PC-9 (cell line): ENCODE results near the gene GMEB2. TPM values are rescaled to one million over a fixed set of nuclear protein-coding genes. Genes with fewer than 3 reads are reported as not detected.

Source experiments
- BruUV-seq: library from RNA; stranded (reverse); fragments of 400-500 nt; replicated peaks from 2 replicates; lab custom pipeline; 2021; lab: Mats Ljungman, UMichigan
- CTCF ChIA-PET: fragments of 300-600 bp; sonication (Branson Sonifier 250); formaldehyde crosslinking; loops from one replicate; lab custom pipeline; 2022; ENCODE audit warnings: antibody characterized with exemption; lab: Charles Lee
- POLR2A ChIA-PET: fragments of 300-600 bp; sonication (Branson Sonifier 250); formaldehyde crosslinking; loops from one replicate; lab custom pipeline; 2022; ENCODE audit warnings: antibody characterized with exemption; ENCODE audit not compliant: unreplicated experiment; lab: Charles Lee
- DNase-seq, 2 experiments: peaks; one replicate each; pipeline versions ENCODE4 v3.0.0 to v3.0.0-alpha.2; 2015 to 2022; ENCODE audit warnings: mixed read lengths in 1 of 2
- H2AFZ ChIP-seq: fragments of 200-600 bp; sonication (generic); 2 replicates; pipeline ENCODE4 v1.8.1; 2017; ENCODE audit warnings: antibody characterized with exemption
- H3F3A ChIP-seq: fragments of 200-600 bp; sonication (generic); 2 replicates; pipeline ENCODE4 v1.8.1; 2017; ENCODE audit warnings: antibody characterized with exemption, mild to moderate bottlenecking, low read depth; ENCODE audit not compliant: insufficient read depth
- H3K27ac ChIP-seq: fragments of 200-600 bp; sonication (generic); 2 replicates; pipeline ENCODE4 v1.6.1; 2016; ENCODE audit warnings: mixed run types
- H3K27me3 ChIP-seq: fragments of 200-600 bp; sonication (generic); 2 replicates; pipeline ENCODE4 v1.6.1; 2016; ENCODE audit warnings: low read depth, mixed run types; ENCODE audit not compliant: insufficient read depth
- H3K36me3 ChIP-seq: fragments of 200-600 bp; sonication (generic); 2 replicates; pipeline ENCODE4 v1.6.1; 2016; ENCODE audit warnings: low read depth, mixed run types
- H3K4me1 ChIP-seq: fragments of 200-600 bp; sonication (generic); replicated peaks from 2 replicates; pipeline ENCODE4 v1.6.1; 2016; ENCODE audit warnings: mixed run types; ENCODE audit not compliant: insufficient read depth
- H3K4me2 ChIP-seq: fragments of 200-600 bp; sonication (generic); 2 replicates; pipeline ENCODE4 v1.6.1; 2017; ENCODE audit warnings: mixed run types
- H3K4me3 ChIP-seq: fragments of 200-600 bp; sonication (generic); 2 replicates; pipeline ENCODE4 v1.6.1; 2016; ENCODE audit warnings: mixed run types
- H3K79me2 ChIP-seq: fragments of 200-600 bp; sonication (generic); 2 replicates; pipeline ENCODE4 v1.6.1; 2017; ENCODE audit warnings: low read depth, mixed run types
- H3K9me2 ChIP-seq: fragments of 200-600 bp; sonication (generic); 2 replicates; pipeline ENCODE4 v1.8.1; 2017; ENCODE audit warnings: mild to moderate bottlenecking; ENCODE audit not compliant: insufficient read depth
- H3K9me3 ChIP-seq: fragments of 200-600 bp; sonication (generic); 2 replicates; pipeline ENCODE4 v1.8.1; 2016; ENCODE audit warnings: low read depth; ENCODE audit not compliant: insufficient read depth
- H4K20me1 ChIP-seq: fragments of 200-600 bp; sonication (generic); 2 replicates; pipeline ENCODE4 v1.8.1; 2017; ENCODE audit not compliant: insufficient read depth
- CTCF ChIP-seq: fragments of 200-600 bp; sonication (generic); conservative IDR thresholded peaks from 2 replicates; pipeline ENCODE4 v1.6.1; 2017; ENCODE audit warnings: mixed run types, antibody characterized with exemption, mild to moderate bottlenecking, moderate library complexity
- EZH2 ChIP-seq: fragments of 200-600 bp; sonication (generic); IDR thresholded peaks from 2 replicates; pipeline ENCODE4 v1.8.0; 2017; ENCODE audit warnings: antibody characterized with exemption, low read depth
- intact Hi-C: fragments of 100-400 bp; cut with micrococcal nuclease; formaldehyde crosslinking; loops from one replicate; pipeline ENCODE4 v1.10.0; 2022; ENCODE audit not compliant: unreplicated experiment
- total RNA-seq: library from RNA; stranded (reverse); gene quantifications from 2 replicates; pipeline ENCODE4 v1.2.3, GENCODE V29; 2021

GMEB2 gene
- total RNA-seq, 1 experiment from 2014 or later: 19.3 TPM

DNA sequence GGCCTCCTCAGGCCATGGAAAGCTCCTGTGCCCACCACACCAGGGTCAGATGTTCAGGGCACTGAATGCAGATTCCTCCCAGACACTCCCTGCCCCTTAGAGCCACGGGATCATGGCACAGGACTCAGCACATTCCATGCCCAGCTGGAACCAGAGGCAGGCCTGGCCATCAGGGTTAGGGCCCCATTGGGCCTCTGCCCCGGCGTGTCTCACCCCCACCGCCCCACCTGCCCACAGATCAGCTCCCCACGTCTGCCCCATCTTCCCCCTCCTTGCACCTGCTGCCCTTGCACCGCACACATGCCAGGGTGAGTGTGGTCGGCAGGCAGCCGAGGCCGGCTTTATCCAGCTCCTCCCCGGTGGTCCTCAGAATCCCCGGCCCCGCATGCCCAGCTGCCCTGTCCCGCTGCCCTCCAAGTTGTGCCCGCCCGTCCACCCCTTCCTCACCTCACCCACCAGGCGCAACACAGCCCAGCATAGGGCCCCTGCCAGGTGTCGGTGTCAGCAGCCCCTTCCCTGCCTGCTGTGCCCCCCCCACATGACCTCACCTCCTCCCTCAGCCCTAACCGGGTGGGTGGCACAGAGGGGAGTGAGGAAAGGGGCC, 77.1 kb downstream of the GMEB2 start:
- intact Hi-C loops: loop anchor here (5.0 kb wide), 1 partner anchor 93 kb away; no protein-coding TSS in a partner anchor
- Histone ChIP-seq H4K20me1 (no peaks in the 10 kb centered on the region), H2AFZ (no peak overlapping the region), H3K27ac (no peak overlapping the region), H3K9me3 (no peaks in the 10 kb centered on the region), H3K9me2 (no peaks in the 10 kb centered on the region), H3K36me3 (no peaks in the 10 kb centered on the region), H3K4me2 (no peak overlapping the region), H3K27me3 (no peaks in the 10 kb centered on the region), H3K4me3 (no peak overlapping the region), H3K79me2 (no peaks in the 10 kb centered on the region), H3F3A (peaks cover 28% of the 10 kb centered on the region), H3K4me1 (peaks cover 48% of the 10 kb centered on the region)
- ChIA-PET CTCF (no interaction called here), POLR2A (interaction anchor here (0.6 kb wide), 2 partner anchors 157 to 320 kb away, joined by 3 to 4 read pairs; no protein-coding TSS in a partner anchor)
- BruUV-seq: no TSS peak
- no peak for TF ChIP-seq CTCF
- TF ChIP-seq EZH2: no peak
- DNase-seq: no peak

DNA sequence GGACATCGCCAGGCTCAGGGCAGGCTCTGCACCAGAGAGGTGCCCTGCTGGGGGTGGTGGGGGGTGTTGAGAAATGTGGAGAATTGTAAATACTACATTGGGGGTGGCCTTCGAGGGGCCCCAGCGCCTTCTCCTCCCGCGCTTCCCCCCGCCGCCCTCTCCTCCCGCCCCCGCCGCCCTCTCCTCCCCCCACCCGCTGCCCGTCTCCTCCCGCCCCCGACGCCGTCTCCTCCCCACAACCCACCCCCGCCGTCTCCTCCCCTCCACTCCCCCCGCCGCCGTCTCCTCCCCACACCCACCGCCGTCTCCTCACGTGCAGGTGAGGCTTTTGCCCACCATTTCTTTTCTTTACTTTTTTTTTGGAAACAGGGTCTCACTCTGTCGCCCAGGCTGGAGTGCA, 77.9 kb downstream of the GMEB2 start:
- Histone ChIP-seq H3K27me3 (no peaks in the 10 kb centered on the region), H3K4me1 (peaks cover 55% of the 10 kb centered on the region), H2AFZ (no peak overlapping the region), H3K36me3 (no peaks in the 10 kb centered on the region), H3K4me2 (no peak overlapping the region), H4K20me1 (no peaks in the 10 kb centered on the region), H3K79me2 (no peaks in the 10 kb centered on the region), H3K9me2 (no peaks in the 10 kb centered on the region), H3K4me3 (no peak overlapping the region), H3K27ac (no peak overlapping the region), H3K9me3 (no peaks in the 10 kb centered on the region), H3F3A (peaks cover 34% of the 10 kb centered on the region; the same call in 1 of the 2 replicates)
- intact Hi-C loops: no loop called here
- POLR2A ChIA-PET: no interaction called here
- TF ChIP-seq CTCF (no peak), EZH2 (no peak)
- CTCF ChIA-PET: no interaction called here
- no peak for DNase-seq
- BruUV-seq: no TSS peak

DNA sequence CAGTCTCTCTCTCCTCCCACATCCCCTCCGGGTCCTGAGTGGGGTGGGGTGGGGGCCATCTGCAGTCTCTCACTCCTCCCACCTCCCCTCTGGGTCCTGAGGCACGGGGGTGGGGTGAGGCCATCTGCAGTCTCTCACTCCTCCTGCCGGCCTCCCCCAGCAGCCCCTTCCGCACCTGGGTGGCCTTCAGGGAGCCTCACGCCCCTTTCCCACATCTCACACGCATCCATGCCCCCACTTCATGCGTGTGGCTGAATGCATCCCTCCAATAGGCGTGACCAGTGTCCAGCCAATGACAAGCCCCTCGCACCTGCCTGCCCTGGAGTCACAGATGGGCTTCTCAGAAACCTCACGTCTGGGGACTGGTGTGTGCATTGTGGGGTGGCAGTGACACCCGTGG, 78.4 kb downstream of the GMEB2 start:
- H3K79me2 ChIP-seq: no peaks in the 10 kb centered on the region
- H3K27me3 ChIP-seq: no peaks in the 10 kb centered on the region
- no peak for DNase-seq
- H4K20me1 ChIP-seq: no peaks in the 10 kb centered on the region
- H3K4me2 ChIP-seq: peak overlapping the region; percentile 7; the same call in 1 of the 2 replicates
- no TSS peak for BruUV-seq
- intact Hi-C loops: no loop called here
- H3K9me3 ChIP-seq: no peaks in the 10 kb centered on the region
- no peak overlapping the region for H3K27ac ChIP-seq
- no peak overlapping the region for H3K4me3 ChIP-seq
- H3F3A ChIP-seq: peaks cover 39% of the 10 kb centered on the region; the same call in 1 of the 2 replicates
- TF ChIP-seq EZH2: no peak
- no peak for TF ChIP-seq CTCF
- H2AFZ ChIP-seq: no peak overlapping the region
- no peaks in the 10 kb centered on the region for H3K36me3 ChIP-seq
- no peaks in the 10 kb centered on the region for H3K9me2 ChIP-seq
- CTCF ChIA-PET: no interaction called here
- POLR2A ChIA-PET: no interaction called here
- H3K4me1 ChIP-seq: peaks cover 60% of the 10 kb centered on the region
